ENCODE measurements around the gene NKX1-2.

DNA sequence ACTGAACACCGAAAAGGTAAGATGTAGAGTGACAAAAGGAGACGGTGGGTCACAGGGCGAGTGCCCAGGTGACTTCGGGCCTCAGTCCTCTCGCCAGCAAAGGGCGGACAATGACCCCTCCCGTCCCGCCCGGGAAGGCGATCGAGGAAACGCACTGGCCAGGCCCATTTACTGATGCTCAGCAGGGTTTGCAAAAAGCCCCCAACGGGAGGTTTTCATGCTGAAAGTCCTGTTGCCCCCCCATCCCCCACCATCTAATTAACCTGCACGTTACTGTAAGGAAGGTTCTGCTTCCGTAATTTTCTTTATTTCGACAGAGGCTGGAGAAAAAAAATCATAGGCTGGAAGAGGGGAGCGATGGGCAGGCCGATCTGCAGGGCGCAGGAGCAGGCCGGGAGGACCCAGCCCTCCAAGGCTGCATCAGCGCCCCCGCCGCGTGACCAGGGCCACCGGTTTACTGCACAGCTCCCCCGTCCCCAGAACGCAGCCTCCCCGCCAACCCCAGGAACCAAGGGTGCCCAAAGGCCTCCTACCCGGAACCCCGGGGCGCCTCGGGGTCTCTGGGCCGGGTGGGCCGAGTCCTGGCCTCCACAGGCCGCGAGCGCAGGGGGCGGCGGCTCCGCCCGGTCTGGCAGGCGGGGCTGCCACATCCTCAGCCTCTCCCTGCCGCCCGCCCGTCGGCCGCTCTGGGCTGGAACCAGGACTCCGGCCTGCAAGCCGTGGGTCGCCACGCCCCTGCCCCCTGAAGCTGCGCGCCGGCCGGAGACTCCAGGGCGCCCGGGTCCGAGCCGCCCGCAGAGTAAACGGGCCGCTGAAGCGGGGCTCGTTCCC lies 31.7 kb downstream of the NKX1-2 start:
- TF ChIP-seq, protein P1, sequence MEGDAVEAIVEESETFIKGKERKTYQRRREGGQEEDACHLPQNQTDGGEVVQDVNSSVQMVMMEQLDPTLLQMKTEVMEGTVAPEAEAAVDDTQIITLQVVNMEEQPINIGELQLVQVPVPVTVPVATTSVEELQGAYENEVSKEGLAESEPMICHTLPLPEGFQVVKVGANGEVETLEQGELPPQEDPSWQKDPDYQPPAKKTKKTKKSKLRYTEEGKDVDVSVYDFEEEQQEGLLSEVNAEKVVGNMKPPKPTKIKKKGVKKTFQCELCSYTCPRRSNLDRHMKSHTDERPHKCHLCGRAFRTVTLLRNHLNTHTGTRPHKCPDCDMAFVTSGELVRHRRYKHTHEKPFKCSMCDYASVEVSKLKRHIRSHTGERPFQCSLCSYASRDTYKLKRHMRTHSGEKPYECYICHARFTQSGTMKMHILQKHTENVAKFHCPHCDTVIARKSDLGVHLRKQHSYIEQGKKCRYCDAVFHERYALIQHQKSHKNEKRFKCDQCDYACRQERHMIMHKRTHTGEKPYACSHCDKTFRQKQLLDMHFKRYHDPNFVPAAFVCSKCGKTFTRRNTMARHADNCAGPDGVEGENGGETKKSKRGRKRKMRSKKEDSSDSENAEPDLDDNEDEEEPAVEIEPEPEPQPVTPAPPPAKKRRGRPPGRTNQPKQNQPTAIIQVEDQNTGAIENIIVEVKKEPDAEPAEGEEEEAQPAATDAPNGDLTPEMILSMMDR (IDR thresholded peaks at IDR 0.05): no peak
- TF ChIP-seq POLR2AphosphoS5 (IDR thresholded peaks at IDR 0.05) (peak in 1 of 2 donors; percentile 7), EP300 (IDR thresholded peaks at IDR 0.05) (no peak), POLR2A (IDR thresholded peaks at IDR 0.05; ENCODE audit: low read depth) (no peak)
